GM19463 (cell line): ENCODE data around the gene MAN1A1.
A peak's percentile ranks its signal among the peaks of the same experiment; 100 is the strongest.

ENCODE experiments used
- ATAC-seq: cut with Tn5 transposase; IDR thresholded peaks from one replicate; pipeline ENCODE4 v1.9.1; 2021; ENCODE audit warnings: mild to moderate bottlenecking, moderate library complexity; ENCODE audit not compliant: unreplicated experiment

Gene MAN1A1

GRCh38 chr6:119240257-119241110 lies 109.1 kb downstream of the MAN1A1 start:
- peak; percentile 53 for ATAC-seq

DNA sequence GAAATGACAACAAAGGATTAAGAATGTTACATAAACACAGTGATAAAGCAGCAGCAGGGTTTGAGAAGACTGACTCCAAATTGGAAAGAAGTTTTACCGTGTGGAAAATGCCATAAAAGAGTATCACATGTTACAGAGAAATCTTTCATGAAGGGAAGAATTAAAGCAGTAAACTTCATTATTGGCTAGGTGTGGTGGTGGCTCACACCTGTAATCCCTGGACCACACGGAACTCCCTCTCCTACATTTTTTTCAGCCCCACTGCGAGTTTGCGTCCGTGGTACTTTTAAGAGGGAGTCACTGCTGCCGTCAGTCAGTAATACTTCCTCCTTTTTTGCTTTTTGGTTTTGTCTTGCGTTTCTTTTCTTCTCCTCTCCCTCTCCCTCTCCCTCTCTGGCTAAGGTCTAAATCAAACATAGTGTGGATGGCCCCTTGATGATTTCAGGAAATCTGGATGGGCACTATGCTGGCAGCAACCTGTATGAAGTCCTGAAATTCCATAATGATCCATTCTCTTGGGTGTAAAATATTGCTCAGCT lies 112.3 kb downstream of the MAN1A1 start:
- no peak for ATAC-seq

- ATAC-seq = no peak
These were observed 114.6 kb downstream of the MAN1A1 start for GRCh38 chr6:119234941-119235340.

DNA sequence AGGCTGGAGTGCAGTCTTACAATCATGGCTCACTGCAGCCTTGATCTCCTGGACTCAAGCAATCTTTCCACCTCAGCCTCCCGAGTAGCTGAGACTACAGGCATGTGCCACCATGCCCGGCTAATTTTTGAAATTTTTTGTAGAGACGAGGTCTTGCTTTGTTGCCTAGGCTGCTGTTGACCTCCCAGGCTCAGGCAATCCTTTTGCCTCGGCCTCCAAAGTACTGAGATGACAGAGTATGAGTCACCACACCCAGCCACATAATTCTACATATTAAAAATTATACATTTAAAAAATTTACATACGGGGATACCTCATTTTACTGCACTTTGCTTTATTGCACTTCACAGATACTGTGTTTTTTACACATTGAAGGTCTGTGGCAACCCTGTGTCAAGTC lies 115.1 kb downstream of the MAN1A1 start:
- no peak for ATAC-seq

GRCh38 chr6:119233312-119233984 lies 116.1 kb downstream of the MAN1A1 start:
- no peak for ATAC-seq

- no peak for ATAC-seq
These were observed 118.2 kb downstream of the MAN1A1 start for GRCh38 chr6:119231394-119231793.

DNA sequence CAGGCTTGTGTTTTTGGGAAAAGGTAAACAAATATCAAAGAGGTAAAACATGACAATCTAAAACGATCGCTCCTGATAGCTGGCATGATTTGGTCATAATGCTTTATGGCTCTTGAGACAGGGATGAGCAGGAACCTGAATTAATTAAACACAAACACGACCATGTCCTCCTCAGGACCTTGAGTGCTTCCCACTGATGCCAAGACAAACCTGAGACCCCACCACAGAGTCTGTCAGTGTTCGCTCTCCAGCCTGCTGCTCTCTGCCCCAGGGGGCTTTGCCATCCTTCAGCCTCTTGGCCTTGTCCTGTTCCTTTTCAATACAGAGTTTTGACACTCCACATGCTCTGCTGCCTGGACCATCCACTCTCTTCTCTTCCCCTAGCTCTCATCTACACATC lies 119.4 kb downstream of the MAN1A1 start:
- ATAC-seq = no peak

DNA sequence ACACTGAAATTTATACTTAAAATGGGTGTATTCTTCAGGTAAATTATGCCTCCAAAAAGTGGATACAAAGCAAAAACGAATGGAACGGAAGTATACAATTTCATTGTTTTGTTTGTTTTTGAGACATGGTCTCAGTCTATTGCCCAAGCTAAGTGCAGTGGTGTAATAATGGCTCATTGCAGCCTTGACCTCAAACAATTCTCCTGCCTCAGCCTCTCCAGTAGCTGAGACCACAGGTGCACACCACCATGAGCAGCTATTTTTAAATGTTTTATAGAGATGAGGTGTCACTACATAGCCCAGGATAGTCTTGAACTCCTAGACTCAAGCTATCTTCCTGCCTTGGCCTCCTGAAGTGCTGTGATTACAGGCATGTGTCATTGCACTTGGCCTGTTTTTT lies 122.2 kb downstream of the MAN1A1 start:
- no peak for ATAC-seq

DNA sequence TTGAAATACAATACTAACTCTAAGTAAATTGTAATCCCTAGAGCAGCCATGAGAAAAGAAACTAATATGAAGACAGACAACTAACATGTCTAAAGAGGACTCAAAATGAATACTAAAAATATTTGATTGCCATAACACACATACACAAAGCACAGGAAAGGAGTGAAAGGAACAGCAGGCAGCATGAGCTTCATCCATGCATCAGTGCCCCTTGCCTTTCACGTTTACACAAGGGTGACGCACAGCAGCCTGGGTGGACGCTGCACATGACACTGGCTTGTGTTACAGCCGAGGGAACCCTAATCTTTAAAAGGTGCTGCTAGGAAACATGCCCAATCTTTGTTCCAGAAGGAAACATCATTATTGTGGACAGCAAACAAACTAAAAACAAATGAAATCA lies 123.5 kb downstream of the MAN1A1 start:
- no peak for ATAC-seq

GRCh38 chr6:119224095-119224701 lies 125.4 kb downstream of the MAN1A1 start:
- ATAC-seq = no peak

DNA sequence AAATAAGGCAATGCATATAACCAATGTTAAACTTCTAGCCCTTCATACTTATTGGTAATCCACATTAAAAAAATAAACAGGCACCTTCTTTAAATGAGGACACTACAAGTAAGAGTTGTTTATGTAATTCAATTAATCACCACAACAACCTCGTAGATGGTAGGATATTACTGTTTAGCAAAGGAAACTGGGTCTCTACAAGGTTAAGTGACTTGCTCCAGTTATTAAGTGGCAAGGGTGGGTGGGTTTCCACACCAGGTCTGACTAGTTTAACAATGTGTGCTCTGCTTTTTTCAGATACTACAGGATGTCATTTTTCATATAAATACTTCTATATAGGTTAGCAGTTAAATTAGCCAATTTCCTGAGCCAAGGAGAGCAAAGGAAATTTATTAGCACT lies 129.1 kb downstream of the MAN1A1 start:
- no peak for ATAC-seq

GRCh38 chr6:119218548-119218947 lies 131.0 kb downstream of the MAN1A1 start:
- no peak for ATAC-seq

GRCh38 chr6:119215885-119216590 lies 133.5 kb downstream of the MAN1A1 start:
- no peak for ATAC-seq

- no peak for ATAC-seq
These were observed 134.3 kb downstream of the MAN1A1 start for GRCh38 chr6:119215309-119215708.

DNA sequence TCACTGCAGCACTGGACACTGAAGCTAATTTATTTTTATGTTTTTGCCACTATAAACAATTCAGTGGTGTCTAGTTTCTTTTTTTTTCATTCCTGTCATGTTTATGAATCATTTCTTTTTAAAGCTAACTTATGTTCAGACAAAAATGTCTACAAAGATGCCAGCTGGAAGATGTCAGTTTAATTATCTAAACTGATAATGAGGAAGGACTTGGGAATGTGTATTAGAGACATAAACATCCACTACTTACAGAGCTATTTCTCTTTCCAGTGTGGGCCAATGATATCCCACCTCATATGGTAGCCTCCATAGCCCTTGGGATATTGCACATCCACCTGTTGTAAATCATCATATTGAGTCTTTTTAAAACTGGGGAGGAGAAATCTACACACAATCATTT lies 139.0 kb downstream of the MAN1A1 start:
- no peak for ATAC-seq

DNA sequence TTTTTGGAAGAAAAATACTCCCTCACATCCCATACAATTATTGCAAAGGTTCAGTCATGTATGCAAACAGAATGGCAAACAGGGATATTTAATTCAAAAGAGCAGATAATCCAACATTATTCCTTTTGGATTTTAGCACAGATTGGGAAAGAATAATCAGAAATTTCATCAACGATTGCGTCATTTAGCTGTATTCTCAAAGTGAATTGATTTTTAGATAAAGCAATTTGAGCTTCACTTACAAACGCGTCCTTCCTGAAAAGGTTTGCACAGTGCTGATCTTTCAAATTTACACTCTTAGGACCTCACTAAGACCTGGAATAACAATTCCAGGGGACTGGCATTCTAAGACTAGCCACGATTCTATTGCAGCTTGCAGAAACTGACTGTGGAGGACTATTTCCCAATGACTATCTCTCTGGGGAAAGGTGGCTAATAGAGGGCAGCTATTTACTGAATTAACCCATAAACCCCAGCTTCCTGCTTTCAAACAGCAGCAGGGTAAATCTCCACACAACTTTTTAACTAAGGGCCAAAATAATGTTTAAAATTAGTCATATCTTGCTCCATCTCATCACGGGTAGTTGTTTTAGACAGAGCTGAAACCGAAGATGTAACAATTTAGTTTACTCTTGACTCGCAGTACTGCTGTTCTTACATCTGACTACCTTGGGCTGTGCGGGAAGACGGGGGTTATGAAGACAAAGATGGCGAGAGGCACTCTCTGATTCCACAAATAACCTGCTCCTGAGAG lies 139.9 kb downstream of the MAN1A1 start:
- ATAC-seq = no peak

- ATAC-seq = no peak
These were observed 141.4 kb downstream of the MAN1A1 start for GRCh38 chr6:119207971-119208725.

DNA sequence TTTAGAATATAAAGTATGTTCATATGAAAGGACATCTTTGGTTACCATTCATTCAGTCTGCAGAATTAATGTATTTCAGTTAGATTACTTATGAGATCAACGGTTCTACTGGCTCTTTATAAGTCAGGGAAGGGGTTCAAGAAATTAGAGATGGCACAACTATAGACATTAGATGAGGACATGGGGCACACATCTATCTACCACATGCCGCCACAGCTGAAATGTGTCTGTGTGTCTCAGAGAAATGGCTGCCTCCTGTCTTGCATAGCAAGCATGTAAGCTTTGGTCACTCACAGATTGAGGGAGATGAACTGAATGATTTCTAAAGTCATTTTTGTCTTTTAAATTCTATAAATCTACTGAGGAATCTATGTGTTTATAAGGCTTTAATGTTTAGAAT lies 142.2 kb downstream of the MAN1A1 start:
- no peak for ATAC-seq

DNA sequence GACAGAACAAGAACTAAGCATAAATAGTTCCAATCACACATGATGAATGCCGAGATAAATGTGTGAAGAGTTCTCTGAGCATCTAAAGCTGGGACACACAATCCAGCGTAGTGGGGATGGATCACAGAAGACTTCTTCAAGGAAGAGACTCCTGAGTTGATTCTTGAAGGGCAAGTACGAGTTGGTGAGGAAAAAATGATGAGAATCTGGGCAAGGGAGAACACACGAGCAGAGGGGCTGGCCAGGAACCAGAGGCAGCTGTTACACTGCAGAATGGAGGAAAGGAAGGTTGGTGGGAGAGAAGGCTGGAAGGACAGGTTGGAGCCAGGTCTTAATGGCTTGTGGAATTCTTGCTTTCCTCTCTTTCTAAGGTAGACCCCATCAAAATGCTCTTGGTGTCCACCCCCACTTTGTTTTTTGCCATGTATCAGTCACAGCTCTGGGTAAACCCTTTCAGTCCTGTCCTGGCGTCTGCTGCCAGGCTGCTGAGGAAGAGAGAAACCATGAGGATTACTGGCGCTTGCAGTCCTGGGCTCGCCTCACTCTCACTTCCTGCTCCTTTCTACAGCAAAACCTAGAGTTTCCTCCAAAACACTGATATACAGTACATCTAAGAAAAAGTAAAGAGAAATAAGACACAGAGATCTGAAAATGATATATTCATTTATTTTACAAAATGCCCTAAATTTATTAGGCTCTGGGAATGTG lies 143.5 kb downstream of the MAN1A1 start:
- peak; percentile 98 for ATAC-seq
